NCI-H1694 treated with DMSO at 0.1 percent for 48 hours (cell line): ENCODE data around the gene TOLLIP.
"Not testable (repeated sequence)": the region's sequence is repeated elsewhere in the genome, so short reads cannot be mapped to it uniquely, and the experiment has no call there.

ENCODE experiments used
- DNase-seq: peaks from one replicate; lab custom pipeline; 2025; lab: John Stamatoyannopoulos, UW

TOLLIP gene

DNA sequence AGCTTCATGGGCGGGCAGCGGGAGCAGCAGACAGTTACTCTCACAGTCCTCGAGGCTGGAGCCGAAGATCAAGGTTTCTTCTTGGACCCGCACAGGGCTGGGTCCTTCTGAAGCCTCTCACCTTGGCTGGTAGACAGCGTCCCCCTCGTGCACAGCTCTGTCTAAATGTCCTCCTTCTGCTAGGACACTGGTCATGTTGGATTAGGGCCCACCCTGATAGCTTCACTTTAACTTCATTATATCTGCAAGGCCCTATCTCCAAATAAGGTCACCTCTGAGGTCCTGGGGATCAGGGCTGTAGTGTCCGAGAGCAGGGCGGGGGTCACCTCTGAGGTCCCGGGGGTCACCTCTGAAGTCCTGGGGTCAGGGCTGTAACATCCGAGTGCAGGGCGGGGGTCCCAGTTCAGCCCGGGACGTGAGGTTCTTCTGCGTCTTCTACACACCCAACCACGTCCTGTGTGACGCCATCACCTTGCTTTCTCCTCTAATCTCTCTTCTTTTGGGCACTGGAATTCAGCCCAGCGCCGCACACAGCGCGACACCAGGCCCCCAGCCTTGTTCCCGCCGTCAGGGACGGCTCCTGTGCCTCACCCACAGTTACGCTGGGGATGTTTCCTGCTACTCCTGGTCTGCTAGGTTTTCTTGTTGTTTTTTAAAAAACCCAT lies 34.1 kb upstream of the TOLLIP start:
- no peak for DNase-seq

DNA sequence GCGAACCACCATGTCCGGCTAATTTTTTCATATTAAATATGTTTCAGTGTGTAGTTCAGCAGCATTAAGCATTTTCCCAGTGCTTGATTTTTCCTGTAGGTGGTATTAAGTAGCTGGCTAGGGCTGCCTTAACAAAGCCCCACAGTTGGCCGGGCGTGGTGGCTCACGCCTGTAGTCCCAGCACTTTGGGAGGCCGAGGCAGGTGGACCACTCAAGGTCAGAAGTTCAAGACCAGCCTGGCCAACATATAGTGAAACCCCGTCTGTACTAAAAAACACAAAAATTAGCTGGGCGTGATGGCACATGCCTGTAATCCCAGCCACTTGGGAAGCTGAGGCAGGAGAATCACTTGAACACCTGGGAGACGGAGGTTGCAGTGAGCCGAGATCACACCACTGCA lies 33.5 kb upstream of the TOLLIP start:
- DNase-seq: no peak

DNA sequence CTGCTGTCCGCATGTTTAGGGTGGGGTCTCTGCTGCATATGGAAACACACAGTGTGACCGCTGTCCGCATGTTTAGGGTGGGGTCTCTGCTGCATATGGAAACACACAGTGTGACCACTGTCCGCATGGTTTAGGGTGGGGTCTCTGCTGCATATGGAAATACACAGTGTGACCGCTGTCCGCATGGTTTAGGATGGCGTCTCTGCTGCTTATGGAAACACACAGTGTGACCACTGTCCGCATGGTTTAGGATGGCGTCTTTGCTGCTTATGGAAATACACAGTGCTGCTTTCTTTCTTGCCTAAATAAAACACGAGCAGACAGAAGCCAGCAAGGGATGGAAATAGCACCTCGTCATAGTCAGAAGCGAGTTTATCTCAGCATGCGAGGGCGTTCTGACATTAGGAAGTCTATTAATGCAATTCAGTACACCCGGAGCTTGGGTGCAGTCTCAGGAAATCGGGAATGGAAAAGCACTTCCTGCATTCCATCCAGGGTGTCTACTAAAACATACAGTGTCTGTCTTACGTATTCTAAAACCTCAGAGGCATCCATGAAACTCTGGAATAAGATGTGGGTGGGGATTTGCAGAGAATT lies 32.6 kb upstream of the TOLLIP start:
- no peak for DNase-seq

DNA sequence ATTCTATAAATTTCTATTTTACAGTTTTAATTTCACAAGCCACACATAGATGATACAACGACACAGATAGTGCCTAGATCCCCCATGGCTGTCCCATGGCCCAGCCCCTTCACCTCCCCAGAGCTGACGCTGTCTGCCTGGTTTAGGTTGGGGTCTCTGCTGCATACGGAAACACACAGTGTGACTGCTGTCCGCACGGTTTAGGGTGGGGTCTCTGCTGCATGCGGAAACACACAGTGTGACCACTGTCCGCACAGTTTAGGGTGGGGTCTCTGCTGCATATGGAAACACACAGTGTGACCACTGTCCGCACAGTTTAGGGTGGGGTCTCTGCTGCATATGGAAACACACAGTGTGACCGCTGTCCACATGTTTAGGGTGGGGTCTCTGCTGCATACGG lies 31.8 kb upstream of the TOLLIP start:
- DNase-seq: not testable (repeated sequence)

DNA sequence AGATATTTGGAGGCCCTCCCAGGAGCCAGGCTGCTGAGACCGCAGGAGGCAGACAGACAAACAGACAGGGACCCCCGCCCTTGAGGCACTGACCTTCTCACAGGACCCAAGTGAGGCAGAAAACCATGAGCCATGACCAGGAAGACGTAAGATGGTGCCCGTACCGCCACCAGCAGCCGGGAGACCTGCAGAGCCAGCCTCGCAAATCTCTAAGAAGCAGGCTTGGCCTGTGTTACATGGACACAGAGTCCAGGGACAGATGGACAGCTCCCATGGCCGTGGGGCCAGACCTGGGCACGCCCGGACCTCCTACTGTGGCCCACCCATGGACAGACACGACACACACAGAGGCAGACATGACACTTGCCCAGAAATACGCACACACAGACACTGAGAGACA lies 30.7 kb upstream of the TOLLIP start:
- DNase-seq: no peak

DNA sequence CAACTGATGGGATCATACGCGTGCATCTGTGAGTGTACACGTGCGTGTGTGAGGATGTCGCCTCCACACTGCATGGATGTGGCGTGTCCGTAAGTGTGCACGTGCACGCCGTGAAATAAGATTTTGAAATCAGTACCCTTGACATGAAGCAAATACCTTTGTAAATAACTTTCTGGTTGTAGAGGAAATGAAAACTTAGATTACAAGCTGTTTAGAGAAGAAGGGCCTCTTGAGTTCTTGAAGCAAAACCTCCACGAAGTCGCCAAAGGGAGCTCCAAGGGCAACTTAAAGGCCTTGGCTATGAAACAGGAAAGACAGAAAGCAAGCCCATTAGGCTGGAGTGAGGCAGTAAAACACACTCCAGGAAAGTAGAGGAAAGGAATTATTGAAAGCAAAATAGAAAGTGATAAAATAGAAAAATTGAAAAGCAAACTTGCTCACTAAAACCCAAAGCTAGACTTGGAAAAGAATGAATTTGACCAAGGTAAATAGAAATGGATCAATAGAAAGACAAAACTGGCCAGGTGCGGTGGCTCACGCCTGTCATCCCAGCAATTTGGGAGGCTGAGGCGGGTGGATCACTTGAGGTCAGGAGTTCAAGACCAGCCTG lies 29.7 kb upstream of the TOLLIP start:
- DNase-seq: no peak

DNA sequence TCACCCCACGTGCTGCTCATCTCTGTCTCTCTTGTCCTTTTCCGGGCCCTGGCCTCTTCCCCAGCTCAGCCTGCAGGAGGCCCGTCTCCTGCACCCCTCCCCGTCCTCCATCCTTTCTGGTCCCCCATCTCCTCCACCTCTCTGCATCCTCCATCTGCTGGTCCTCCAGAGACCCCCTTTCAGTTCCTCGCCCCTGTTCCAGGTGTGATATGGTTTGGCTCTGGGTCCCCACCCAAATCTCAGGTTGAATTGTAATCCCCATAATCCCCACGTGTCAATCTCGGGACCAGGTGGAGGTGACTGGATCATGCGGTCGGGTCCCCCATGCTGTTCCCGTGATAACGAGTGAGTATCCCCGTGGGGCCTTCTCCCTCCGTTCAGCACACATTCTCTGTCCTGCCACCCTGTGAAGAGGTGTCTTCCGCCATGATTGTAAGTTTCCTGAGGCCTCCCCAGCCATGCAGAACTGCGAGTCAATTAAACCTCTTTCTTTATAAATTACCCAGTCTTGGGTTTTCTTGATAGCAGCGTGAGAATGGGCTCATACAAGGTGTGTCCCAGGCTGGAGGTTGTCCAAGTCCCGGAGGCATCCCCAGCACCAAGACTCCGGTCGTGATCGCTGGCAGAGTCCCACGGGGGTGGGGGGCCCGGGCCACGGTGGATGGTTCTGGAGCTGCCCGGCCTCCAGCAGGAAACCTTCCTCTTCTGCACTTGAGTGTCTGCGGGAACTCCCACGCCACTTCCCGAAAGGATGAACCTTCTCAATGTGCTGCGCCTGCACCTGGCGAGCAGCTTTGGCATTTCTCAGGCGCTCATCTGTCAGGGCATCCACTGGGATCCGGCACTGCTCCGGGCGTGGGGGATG lies 29.0 kb upstream of the TOLLIP start:
- DNase-seq: no peak

DNA sequence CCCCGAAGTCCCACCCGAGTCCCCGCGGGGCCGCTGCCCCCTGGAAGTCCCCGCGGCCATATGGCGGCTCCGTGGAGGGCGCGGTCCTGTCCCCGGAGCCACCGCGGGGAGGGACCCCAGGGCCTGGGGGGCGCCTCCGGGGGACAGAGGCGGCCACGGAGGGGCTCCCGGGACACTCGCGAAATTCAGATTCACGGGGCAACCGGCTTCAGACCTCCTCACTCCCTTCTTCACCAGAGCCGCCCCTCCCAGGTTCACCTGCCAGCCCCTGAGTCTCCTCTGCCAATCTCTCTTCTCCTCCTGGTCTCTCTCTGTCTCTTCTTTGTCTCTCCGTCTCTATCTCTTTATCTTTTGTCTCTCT lies 28.2 kb upstream of the TOLLIP start:
- no peak for DNase-seq

DNA sequence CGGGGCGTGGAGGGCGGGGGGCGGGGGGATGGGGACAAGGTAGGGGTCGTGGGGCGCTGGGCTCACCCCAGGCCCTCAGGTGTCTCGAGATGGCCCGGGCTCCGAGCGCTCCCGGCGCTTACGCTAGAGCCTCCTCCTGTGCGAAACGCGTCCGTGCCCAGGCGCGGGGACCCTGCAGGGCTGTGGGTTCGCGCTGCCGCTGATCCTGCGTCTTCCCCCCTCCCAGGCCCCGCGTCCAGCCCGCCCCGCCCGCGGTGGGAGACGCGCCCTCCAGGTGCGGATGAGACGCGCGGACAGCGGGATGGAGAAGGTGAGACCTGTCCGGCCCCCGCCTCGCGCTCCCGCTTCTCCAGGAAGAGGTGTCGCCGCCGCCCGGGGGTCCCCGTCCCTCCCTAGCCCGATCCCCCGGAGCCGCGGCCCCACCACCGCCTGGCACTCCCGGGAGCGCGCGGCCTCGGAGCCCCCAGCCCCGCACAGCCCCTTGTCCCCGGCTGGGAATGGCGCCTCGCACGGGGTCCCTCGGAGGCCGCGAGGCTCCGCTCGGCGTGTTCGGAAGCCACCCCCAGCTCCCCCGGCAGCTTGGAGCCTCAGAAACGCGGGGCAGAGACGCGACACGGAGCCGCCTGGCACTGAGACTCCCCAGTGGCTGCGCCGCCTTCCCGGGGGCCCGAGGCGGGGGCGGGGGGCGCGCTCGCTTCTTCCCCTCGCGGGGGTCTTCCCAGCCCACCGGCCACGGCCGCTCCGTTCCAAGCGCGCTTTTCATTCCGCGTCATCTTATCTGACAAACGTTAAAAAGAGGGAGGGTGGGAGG lies 27.6 kb upstream of the TOLLIP start:
- no peak for DNase-seq

DNA sequence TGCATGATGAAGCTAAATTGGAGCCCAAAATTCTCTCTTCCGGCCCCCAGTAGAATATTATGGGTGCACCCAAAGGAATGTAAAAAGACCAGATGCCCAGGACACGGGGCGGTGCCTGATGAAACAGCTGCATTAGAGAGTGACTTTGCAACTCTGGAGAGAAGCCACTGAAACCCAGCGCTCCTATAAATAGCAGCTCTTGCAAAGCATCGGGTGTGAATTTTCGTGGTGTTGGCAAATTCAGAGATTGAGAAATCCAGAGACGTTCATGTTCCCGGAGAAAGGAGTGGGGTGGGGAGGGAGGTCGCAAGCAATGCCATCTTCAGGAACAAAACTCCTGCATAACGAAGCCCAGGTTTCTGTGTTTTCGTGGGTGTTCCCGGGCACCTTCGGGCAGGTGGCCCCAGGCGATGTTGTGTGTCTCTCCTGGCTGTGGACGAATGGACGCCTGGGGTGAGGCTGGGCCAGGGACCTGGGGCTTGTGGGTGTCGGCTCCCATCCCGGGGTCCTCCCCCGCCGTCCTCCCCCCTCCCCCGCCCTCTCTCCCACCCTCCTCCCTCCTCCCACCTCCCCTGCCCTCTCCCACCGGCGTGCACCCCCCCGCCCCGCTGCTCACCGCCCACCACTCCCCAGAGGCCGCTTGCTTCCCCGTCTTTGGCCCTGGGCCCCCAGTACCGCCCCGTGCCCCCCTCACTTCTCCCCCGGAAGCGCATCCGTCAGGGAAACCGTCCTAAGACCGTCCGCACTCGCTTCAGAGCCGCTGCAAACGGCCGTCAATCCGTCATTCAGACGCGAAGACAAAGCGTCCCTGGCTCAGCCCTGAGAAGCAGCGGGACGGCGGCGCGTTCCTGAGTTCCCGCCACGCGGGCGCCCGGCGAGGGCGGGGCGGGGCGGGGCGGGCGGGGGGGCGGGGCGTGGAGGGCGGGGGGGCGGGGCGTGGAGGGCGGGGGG lies 26.7 kb upstream of the TOLLIP start:
- no peak for DNase-seq

DNA sequence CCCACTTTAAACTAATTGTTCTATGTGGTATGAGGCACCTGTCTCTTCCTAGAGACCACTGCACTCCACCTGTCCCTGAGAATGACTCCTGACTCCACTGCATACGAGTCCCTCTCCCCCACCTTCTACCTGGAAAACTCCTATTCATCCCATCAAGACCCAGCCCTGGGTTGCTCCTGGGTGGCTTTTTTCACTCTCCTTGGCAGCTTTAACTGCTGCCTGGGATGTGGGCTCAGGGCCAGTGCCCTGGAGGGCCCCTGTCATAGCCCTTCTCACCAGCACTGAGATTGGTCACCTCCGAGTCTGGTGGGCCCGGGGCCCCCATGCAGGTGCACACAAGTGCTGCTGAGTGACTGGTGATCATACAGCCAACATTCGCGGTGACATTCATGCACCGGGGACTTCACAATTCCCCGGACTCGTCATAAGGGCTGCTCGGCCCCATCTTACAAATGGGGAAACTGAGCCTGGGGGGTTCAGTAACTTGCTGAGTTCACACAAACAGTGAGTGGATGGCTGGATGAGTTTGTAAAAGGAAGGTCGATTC lies 25.9 kb upstream of the TOLLIP start:
- no peak for DNase-seq

DNA sequence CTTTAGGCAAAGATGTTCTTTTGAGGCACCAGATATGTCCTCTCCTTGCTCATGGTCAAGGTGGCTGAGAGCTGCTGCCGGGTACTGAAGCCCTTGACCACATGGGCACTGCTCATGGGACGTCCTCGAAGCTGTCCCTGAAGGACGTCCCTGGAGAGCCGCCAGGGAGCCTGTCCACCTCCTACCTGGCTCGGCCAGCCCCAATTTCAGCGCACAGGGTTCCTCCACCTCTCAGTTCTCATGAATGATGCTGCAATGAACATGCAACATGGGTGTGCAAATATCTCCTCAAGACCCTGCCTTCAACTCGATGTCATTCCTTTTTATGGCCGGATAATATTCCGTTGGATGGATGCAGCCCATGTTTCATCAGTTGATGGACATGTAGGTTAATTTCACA lies 24.4 kb upstream of the TOLLIP start:
- DNase-seq: no peak

DNA sequence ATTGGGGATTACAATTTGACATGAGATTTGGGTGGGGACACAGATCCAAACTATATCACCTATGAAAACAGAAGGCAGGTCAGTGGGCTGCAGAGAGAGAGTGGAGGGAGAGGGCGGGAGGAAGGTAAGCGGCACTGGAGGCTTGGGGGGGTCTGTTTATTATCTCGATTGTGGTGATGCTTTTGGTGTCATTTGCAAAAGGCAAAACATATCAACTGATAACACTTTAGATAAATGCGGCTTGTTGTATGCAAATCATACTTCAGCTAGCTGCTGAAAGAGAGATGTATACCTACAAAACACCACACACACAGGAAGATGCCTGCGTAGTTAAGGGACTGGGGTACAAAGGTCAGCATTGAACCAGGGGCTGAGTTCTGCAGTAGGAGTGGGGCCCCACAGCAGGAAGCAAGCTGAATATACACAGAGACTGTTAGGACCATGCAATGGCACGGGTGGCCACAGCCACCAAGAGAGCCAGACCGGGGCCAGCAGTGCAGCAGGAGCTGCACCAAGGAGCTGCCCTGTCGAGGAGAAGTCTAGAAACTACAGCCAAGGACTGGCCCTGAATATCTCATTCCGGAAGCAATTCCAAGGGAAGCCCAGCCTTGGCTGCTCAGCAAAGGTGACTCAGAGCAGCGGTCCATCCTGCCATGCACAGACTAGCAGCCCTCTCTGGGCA lies 23.8 kb upstream of the TOLLIP start:
- no peak for DNase-seq

DNA sequence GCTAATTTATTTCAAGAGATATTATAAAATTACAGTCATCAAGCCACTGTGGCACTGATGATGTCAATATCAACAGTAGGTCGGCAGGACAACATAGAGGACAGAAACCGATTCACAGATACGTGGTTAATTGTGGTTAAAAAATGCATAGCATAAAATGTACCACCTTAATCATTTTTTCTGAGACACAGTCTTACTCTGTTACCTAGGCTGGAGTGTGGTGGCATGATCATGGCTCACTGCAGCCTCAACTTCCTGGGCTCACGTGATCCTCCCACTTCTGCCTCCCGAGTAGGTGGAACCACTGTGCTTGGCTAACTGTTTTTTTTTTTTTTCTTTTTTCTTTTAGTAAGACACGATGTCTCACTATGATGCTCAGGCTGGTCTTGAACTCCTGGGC lies 21.0 kb upstream of the TOLLIP start:
- DNase-seq: no peak

DNA sequence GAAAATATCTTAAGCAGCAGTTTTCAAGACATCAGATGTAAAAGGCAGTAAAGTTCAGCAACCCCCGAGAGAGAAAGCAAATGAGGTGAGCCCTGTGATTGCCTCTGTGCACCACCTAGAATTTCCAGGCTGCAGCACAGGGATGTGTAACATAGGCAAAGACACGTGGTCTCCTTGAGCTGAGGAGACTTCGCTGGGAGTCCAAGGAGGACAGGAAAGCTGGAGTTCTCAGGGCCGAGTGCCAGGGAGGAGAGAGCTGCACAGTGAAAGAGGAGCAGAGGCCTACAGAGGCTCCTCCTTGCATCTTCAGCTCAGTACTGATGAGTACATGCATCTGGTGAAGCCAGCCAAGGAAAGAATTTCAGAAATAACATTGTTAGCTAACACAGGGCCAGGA lies 17.6 kb upstream of the TOLLIP start:
- no peak for DNase-seq

DNA sequence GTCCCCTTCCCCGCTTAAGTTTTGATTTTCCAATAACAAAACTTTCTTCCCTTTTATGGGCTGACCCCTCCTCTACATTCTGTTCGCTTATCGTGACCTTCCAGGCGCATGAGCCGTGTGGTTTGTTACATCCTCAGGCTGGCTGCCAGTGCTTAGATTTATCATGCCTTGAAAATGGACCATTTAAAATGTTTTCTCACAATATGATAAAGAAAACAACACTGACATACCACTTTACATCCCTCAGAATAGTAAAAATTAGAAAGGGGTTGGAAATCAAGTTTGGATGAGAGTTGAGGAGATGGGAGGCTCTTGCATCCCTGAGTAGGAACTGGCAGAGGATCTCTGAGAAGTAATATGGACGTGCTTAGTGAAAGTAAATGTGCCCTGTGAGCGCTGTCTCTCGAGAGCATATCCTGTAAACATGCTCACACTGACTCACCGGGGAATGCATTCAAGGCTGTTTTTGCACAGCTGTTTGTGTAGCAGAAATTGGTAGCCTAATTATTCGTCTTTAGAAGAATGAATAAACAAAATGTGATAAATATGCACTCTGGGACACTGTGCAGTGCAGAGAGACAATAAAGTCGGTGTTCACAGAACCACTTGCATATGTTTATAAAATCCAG lies 17.1 kb upstream of the TOLLIP start:
- no peak for DNase-seq

DNA sequence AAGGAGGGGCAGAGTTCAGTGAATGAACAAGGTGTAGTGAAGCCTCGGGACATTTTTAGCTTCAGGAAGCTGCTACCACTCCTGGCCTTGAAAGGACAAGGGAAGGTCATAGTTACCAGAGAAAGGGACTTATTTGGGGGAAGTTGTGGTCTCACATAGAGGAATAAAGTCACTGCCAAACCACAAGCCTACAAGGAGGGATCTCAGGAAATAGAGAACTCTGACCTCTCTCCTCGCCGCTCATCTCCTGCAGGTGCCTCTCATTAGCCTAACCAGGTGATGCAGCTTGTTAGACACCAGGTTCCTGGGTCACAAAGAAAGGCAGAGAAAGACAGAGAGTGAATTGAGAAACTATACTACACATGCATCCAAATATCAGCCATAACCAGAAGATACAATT lies 14.3 kb upstream of the TOLLIP start:
- DNase-seq: no peak

DNA sequence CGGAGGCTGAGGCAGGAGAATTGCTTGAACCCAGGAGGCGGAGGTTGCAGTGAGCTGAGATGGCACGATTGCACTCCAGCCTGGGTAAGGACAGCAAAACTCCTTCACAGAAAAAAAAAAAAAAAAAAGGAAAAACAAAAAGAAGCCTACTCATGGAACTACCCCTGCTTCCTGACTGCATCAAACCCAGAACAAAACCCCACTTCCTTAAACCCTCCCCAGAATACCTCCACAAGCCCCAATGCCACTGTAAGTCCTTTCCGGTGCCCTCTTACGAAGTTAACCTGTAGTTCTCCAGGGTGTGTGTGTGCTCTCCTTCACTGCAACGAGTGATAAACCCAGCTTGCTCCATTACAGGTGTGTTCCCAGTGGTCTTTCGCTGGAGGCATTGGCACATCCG lies 8.6 kb upstream of the TOLLIP start:
- DNase-seq: no peak

DNA sequence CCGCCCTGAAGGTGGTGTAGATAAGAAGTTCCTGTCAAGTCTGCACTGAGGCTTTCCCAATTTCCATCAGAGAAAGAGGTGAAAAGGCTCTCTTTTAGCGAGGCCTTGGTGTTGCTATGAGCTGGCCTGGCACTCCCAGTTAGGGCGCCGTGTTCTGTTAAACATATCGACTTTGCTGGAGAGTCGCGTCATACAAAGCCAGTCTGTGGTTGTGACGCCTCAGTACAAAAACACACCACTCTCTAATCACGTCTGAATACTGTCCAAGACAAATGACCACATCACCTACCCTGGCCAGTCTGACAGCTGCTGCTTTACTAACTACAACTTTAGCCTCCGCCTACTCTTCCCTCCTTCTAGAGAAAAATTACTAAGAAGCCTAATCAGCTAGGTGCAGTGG lies 8.0 kb upstream of the TOLLIP start:
- no peak for DNase-seq
